NCI-H2196 (cell line): Measurements from ENCODE around the gene TMEM245.
"Not testable (repeated sequence)": the region's sequence is repeated elsewhere in the genome, so short reads cannot be mapped to it uniquely, and the experiment has no call there.

Experiments used
- DNase-seq: peaks from one replicate; lab custom pipeline; 2025; ENCODE audit not compliant: unreplicated experiment; lab: John Stamatoyannopoulos, UW

The TMEM245 gene

GRCh38 chr9:109003116-109003515, 116.6 kb downstream of the TMEM245 start:
- no peak for DNase-seq

- DNase-seq, result no peak
Observed at GRCh38 chr9:109002141-109002540, 117.6 kb downstream of the TMEM245 start.

- DNase-seq, result no peak
Observed at GRCh38 chr9:109001275-109001676, 118.5 kb downstream of the TMEM245 start.

- no peak for DNase-seq
Observed at GRCh38 chr9:108997112-108997511, 122.6 kb downstream of the TMEM245 start.

GRCh38 chr9:108996643-108997042, 123.1 kb downstream of the TMEM245 start:
- DNase-seq, result no peak

GRCh38 chr9:108994695-108995094, 125.1 kb downstream of the TMEM245 start:
- DNase-seq, result no peak

- no peak for DNase-seq
Observed at GRCh38 chr9:108991479-108991878, 128.3 kb downstream of the TMEM245 start.

GRCh38 chr9:108983885-108984284, 135.9 kb downstream of the TMEM245 start:
- no peak for DNase-seq

GRCh38 chr9:108980893-108981292, 138.9 kb downstream of the TMEM245 start:
- DNase-seq, result no peak

- DNase-seq, result no peak
Observed at GRCh38 chr9:108978205-108978604, 141.5 kb downstream of the TMEM245 start.

GRCh38 chr9:108973895-108974294, 145.9 kb downstream of the TMEM245 start:
- no peak for DNase-seq

- DNase-seq, result no peak
Observed at GRCh38 chr9:108972626-108973209, 147.0 kb downstream of the TMEM245 start.

- DNase-seq, result no peak
Observed at GRCh38 chr9:108972186-108972585, 147.6 kb downstream of the TMEM245 start.

GRCh38 chr9:108971392-108971791, 148.4 kb downstream of the TMEM245 start:
- DNase-seq, result not testable (repeated sequence)

- no peak for DNase-seq
Observed at GRCh38 chr9:108967916-108968315, 151.8 kb downstream of the TMEM245 start.
